ENCODE measurements around the gene ANXA4. TPM values are rescaled to one million over a fixed set of nuclear protein-coding genes. Genes with fewer than 3 reads are reported as not detected.
A peak's percentile ranks its signal among the peaks of the same experiment; 100 is the strongest.
"Not testable (repeated sequence)": the region's sequence is repeated elsewhere in the genome, so short reads cannot be mapped to it uniquely, and the experiment has no call there.

ANXA4 gene
- polyA plus RNA-seq, 1 experiment: 133 TPM

DNA sequence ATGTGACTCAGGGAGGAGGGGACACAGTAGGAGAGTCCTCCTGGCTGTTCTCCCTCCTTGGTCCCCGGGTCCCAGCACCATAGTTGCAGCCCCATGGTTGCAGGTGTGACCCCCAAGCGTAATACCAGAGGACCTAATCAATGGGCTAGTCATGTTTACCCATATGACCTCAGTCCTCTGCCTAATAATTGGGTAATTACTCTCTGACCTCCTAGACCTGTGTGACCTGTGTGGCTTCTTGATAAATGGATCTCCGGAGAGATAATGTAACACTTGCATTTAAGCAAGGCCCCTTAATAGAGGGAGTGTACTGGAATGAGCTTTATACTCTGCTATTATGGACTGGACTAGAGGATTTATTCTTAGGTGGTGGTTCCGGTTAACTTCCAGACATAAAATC is 55.3 kb downstream of the ANXA4 start:
- TF ChIP-seq, protein P1, sequence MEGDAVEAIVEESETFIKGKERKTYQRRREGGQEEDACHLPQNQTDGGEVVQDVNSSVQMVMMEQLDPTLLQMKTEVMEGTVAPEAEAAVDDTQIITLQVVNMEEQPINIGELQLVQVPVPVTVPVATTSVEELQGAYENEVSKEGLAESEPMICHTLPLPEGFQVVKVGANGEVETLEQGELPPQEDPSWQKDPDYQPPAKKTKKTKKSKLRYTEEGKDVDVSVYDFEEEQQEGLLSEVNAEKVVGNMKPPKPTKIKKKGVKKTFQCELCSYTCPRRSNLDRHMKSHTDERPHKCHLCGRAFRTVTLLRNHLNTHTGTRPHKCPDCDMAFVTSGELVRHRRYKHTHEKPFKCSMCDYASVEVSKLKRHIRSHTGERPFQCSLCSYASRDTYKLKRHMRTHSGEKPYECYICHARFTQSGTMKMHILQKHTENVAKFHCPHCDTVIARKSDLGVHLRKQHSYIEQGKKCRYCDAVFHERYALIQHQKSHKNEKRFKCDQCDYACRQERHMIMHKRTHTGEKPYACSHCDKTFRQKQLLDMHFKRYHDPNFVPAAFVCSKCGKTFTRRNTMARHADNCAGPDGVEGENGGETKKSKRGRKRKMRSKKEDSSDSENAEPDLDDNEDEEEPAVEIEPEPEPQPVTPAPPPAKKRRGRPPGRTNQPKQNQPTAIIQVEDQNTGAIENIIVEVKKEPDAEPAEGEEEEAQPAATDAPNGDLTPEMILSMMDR (IDR thresholded peaks at IDR 0.05; ENCODE audit: insufficient read depth, low read depth, low read length): no peak
- POLR2A ChIA-PET: no interaction called here
- CTCF ChIA-PET: interaction anchor here (0.9 to 1.0 kb wide), 2 partner anchors 19 to 52 kb away, joined by 3 to 5 read pairs; no protein-coding TSS in a partner anchor
- no peak for DNase-seq (ENCODE audit: low read depth)
- no peaks in the 10 kb centered on the region for H3K27me3 ChIP-seq (ENCODE audit: control insufficient read depth, insufficient read depth, low read length)
- H3K4me3 ChIP-seq (ENCODE audit: low read depth, low read length): no peak overlapping the region
- H3K36me3 ChIP-seq (ENCODE audit: control insufficient read depth, insufficient read depth, low read length): no peaks in the 10 kb centered on the region

DNA sequence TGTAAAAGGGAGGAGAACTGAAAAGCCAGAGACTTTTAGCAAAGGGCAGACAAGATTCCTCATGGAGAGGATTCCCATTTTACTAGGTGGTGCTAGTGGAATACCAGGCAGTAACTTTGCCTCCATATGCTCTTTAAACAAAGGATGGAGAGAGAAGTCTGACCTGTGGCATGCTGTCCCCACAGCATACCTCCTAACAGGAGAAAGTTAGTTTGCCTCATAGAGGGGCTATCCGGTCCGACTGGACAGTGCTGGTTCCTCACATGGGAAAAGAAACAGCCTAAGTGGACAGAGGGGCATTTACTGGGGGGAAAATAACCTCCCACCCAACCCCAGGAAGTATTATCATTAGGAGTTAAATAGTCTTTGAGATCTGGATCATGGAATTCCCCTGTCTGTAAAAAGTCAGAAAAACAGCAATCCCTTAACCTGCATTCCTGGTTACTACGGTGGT is 55.9 kb downstream of the ANXA4 start:
- Histone ChIP-seq H3K27me3 (ENCODE audit: control insufficient read depth, insufficient read depth, low read length) (no peaks in the 10 kb centered on the region), H3K4me3 (ENCODE audit: low read depth, low read length) (no peak overlapping the region), H3K36me3 (ENCODE audit: control insufficient read depth, insufficient read depth, low read length) (no peaks in the 10 kb centered on the region)
- ChIA-PET CTCF (no interaction called here), POLR2A (no interaction called here)
- TF ChIP-seq, protein P1 (IDR thresholded peaks at IDR 0.05; ENCODE audit: insufficient read depth, low read depth, low read length): no peak
- no peak for DNase-seq (ENCODE audit: low read depth)

DNA sequence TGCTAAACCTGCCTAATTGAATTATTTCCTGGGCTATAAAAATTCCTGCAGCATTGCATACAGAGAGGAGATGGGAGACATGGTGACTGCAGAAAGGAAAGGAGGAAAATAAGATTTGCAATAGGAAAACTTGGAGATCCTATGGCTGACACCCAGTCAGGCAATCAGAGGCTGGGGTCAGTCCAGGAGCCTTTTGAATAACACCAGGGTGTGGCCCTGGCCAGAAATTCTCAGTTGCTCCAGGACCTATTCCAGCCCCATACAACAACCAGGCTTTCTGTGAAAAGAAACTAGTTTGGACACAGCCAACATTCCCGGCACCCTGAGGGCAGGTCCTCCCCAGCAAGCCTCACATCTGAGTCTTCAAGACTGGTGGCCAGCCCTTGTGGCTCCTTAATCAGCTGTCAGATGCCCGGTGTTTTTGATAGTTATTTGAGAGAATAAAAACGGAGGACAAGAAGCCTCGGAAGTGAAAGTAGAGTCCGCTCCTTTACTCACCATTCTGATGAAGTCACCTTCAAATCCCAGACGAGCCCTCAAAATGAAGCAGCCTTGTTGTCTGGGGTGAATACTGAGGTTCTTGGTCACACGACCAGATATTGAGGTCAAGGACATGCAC is 56.5 kb downstream of the ANXA4 start:
- no peak for DNase-seq (ENCODE audit: low read depth)
- CTCF ChIA-PET: interaction anchor here (0.9 to 3.2 kb wide), 2 partner anchors 18 to 74 kb away, joined by 4 to 23 read pairs; no protein-coding TSS in a partner anchor
- peak overlapping the region; percentile 33 for H3K4me3 ChIP-seq (ENCODE audit: low read depth, low read length)
- POLR2A ChIA-PET: no interaction called here
- no peaks in the 10 kb centered on the region for H3K27me3 ChIP-seq (ENCODE audit: control insufficient read depth, insufficient read depth, low read length)
- no peaks in the 10 kb centered on the region for H3K36me3 ChIP-seq (ENCODE audit: control insufficient read depth, insufficient read depth, low read length)
- TF ChIP-seq, protein P1 (IDR thresholded peaks at IDR 0.05; ENCODE audit: insufficient read depth, low read depth, low read length): no peak

DNA sequence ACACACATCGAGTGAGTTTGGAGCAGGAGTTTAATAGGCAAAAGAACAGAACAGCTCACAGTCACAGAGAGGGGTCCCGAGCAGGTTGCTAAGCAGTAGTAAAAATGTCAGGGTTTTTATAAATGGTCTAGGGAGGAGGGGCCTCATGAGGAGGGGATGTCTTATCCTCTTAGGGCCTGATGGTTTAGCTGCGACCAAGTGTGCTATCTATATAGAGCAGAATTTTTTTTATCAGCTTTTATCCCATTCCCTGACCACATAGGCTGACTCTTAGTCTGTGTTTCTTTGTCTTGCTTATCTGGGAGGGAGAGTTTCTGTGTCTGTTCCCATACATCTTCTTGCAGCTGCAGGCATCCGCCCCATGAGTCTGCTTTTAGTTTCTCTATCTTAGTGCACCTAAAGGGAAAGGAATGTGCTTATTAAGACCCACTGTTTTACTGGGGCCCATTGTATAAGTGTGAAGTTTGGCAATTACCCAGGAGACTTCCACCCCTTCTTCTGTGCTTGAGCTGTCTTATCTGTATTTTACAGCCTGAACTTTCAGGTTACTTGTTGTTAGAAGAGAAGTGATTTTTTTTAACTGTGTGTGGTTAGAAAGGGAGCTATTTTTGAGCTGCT is 57.1 kb downstream of the ANXA4 start:
- Histone ChIP-seq H3K27me3 (ENCODE audit: control insufficient read depth, insufficient read depth, low read length) (no peaks in the 10 kb centered on the region), H3K4me3 (ENCODE audit: low read depth, low read length) (peak overlapping the region; percentile 33), H3K36me3 (ENCODE audit: control insufficient read depth, insufficient read depth, low read length) (no peaks in the 10 kb centered on the region)
- DNase-seq (ENCODE audit: low read depth): no peak
- TF ChIP-seq, protein P1 (IDR thresholded peaks at IDR 0.05; ENCODE audit: insufficient read depth, low read depth, low read length): no peak
- CTCF ChIA-PET: interaction anchor here (0.9 to 3.2 kb wide), 3 partner anchors 18 to 74 kb away, joined by 3 to 23 read pairs (median 4); no protein-coding TSS in a partner anchor
- POLR2A ChIA-PET: interaction anchor here (0.6 kb wide), 1 partner anchor 27 kb away, joined by 3 read pairs; no protein-coding TSS in a partner anchor

DNA sequence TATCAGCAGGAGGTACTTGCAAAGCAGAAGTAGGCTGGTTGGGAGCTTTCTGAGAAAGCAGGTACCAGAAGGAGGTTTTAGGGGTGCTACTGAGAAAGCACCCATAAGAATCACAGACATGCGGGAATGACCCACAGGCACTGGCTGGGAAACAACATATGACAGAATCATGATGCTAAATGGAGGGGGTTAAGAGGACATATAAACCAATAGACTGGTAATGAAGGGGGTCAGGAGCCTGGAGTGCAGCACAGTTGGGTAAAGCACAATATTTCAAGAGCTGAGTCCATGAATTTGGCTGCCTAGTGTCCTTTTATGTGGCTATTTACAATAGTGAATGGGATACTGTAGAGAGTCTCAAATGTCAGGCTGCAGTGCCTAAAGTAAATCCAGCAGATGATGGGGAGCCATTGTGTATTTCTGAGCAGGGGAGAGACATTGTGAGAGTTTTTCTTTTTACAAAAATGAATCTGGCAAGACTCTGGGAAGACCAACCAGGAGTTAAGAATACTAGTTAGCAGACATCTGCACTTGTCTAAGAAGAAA is 59.9 kb downstream of the ANXA4 start:
- Histone ChIP-seq H3K4me3 (ENCODE audit: low read depth, low read length) (no peak overlapping the region), H3K27me3 (ENCODE audit: control insufficient read depth, insufficient read depth, low read length) (no peaks in the 10 kb centered on the region), H3K36me3 (ENCODE audit: control insufficient read depth, insufficient read depth, low read length) (peaks cover 3% of the 10 kb centered on the region; the same call in 1 of the 2 replicates)
- ChIA-PET POLR2A (no interaction called here), CTCF (interaction anchor here (0.6 to 3.2 kb wide), 5 partner anchors 8 to 323 kb away, joined by 3 to 23 read pairs (median 4); no protein-coding TSS in a partner anchor)
- TF ChIP-seq, protein P1 (IDR thresholded peaks at IDR 0.05; ENCODE audit: insufficient read depth, low read depth, low read length): no peak
- no peak for DNase-seq (ENCODE audit: low read depth)

DNA sequence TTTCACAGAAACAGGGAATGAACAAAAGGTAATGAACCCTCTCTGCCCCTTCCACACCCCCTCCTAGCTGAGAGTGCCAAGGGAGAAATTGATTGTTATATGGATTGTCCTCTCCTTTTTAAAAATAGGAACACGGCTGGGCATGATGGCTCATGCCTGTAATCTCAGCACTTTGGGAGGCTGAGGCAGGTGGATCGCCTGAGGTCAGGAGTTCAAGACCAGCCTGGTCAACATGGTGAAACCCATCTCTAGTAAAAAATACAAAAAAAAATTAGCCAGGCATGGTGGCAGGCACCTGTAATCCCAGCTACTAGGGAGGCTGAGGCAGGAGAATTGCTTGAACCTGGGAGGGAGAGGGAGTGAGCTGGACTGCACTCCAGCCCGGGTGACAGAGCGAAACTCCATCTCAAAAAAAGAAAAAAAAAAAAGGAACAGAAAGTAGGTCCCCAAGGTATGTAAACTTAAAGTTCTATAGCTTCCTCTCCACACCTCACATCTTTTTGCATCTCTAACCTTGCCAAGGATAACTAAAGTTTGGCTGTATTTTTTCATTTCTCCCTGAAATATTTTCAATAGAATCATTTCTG is 60.9 kb downstream of the ANXA4 start:
- H3K4me3 ChIP-seq (ENCODE audit: low read depth, low read length); H3K27me3 ChIP-seq (ENCODE audit: control insufficient read depth, insufficient read depth, low read length); POLR2A ChIA-PET; DNase-seq (ENCODE audit: low read depth); H3K36me3 ChIP-seq (ENCODE audit: control insufficient read depth, insufficient read depth, low read length): not testable (repeated sequence)
- CTCF ChIA-PET: interaction anchor here (1.1 to 2.3 kb wide), 2 partner anchors 12 to 14 kb away, joined by 3 to 9 read pairs; no protein-coding TSS in a partner anchor
